ENCODE measurements around the gene SPNS2. TPM values are rescaled to one million over a fixed set of nuclear protein-coding genes. Genes with fewer than 3 reads are reported as not detected.

Gene SPNS2
- total RNA-seq, 1 experiment from 2014 or later = 0.11 TPM

- Histone ChIP-seq H3K9me3 (replicated peaks) (no peaks in the 10 kb centered on the region), H3K27ac (no peak overlapping the region), H3K27me3 (replicated peaks) (no peaks in the 10 kb centered on the region), H3K4me3 (no peak overlapping the region), H3K4me1 (replicated peaks) (no peaks in the 10 kb centered on the region), H3K36me3 (peaks cover 72% of the 10 kb centered on the region)
- no peak for DNase-seq (ENCODE audit: low read depth in 1 of 2, low spot score in 2 of 2)
Measured at GRCh38 chr17:4547118-4547906, 48.6 kb downstream of the SPNS2 start.

- peak in 1 of 2 experiments; percentile 36 for DNase-seq (ENCODE audit: low read depth in 1 of 2, low spot score in 2 of 2)
- Histone ChIP-seq H3K27me3 (replicated peaks) (no peaks in the 10 kb centered on the region), H3K4me3 (no peak overlapping the region), H3K36me3 (peaks cover 70% of the 10 kb centered on the region), H3K4me1 (replicated peaks) (no peaks in the 10 kb centered on the region), H3K9me3 (replicated peaks) (no peaks in the 10 kb centered on the region), H3K27ac (no peak overlapping the region)
Measured at GRCh38 chr17:4548061-4548461, 49.4 kb downstream of the SPNS2 start.

GRCh38 chr17:4548721-4549531 is 50.2 kb downstream of the SPNS2 start:
- H3K36me3 ChIP-seq = peaks cover 74% of the 10 kb centered on the region
- DNase-seq (ENCODE audit: low read depth in 1 of 2, low spot score in 2 of 2) = no peak
- H3K27me3 ChIP-seq (replicated peaks) = no peaks in the 10 kb centered on the region
- H3K9me3 ChIP-seq (replicated peaks) = no peaks in the 10 kb centered on the region
- H3K4me3 ChIP-seq = no peak overlapping the region
- no peaks in the 10 kb centered on the region for H3K4me1 ChIP-seq (replicated peaks)
- H3K27ac ChIP-seq = no peak overlapping the region

GRCh38 chr17:4549781-4550533 is 51.3 kb downstream of the SPNS2 start:
- H3K4me1 ChIP-seq (replicated peaks) = peaks cover 7% of the 10 kb centered on the region
- DNase-seq (ENCODE audit: low read depth in 1 of 2, low spot score in 2 of 2) = no peak
- H3K27ac ChIP-seq = no peak overlapping the region
- peaks cover 77% of the 10 kb centered on the region for H3K36me3 ChIP-seq
- H3K9me3 ChIP-seq (replicated peaks) = no peaks in the 10 kb centered on the region
- no peaks in the 10 kb centered on the region for H3K27me3 ChIP-seq (replicated peaks)
- H3K4me3 ChIP-seq = no peak overlapping the region

- Histone ChIP-seq H3K4me1 (replicated peaks) (peaks cover 9% of the 10 kb centered on the region), H3K36me3 (peaks cover 73% of the 10 kb centered on the region), H3K27me3 (replicated peaks) (no peaks in the 10 kb centered on the region), H3K4me3 (no peak overlapping the region), H3K27ac (no peak overlapping the region), H3K9me3 (replicated peaks) (no peaks in the 10 kb centered on the region)
- DNase-seq (ENCODE audit: low read depth in 1 of 2, low spot score in 2 of 2) = no peak
Measured at GRCh38 chr17:4550534-4551039, 51.9 kb downstream of the SPNS2 start.

GRCh38 chr17:4551141-4551540 is 52.5 kb downstream of the SPNS2 start:
- no peak for DNase-seq (ENCODE audit: low read depth in 1 of 2, low spot score in 2 of 2)
- H3K36me3 ChIP-seq = peaks cover 69% of the 10 kb centered on the region
- no peaks in the 10 kb centered on the region for H3K9me3 ChIP-seq (replicated peaks)
- no peaks in the 10 kb centered on the region for H3K27me3 ChIP-seq (replicated peaks)
- H3K4me1 ChIP-seq (replicated peaks) = peaks cover 14% of the 10 kb centered on the region
- H3K4me3 ChIP-seq = no peak overlapping the region
- no peak overlapping the region for H3K27ac ChIP-seq

GRCh38 chr17:4551796-4552525 is 53.3 kb downstream of the SPNS2 start:
- H3K27me3 ChIP-seq (replicated peaks) = no peaks in the 10 kb centered on the region
- no peak for DNase-seq (ENCODE audit: low read depth in 1 of 2, low spot score in 2 of 2)
- no peak overlapping the region for H3K4me3 ChIP-seq
- H3K4me1 ChIP-seq (replicated peaks) = peaks cover 14% of the 10 kb centered on the region
- H3K36me3 ChIP-seq = peaks cover 66% of the 10 kb centered on the region
- H3K9me3 ChIP-seq (replicated peaks) = no peaks in the 10 kb centered on the region
- H3K27ac ChIP-seq = no peak overlapping the region

- peaks cover 14% of the 10 kb centered on the region for H3K4me1 ChIP-seq (replicated peaks)
Measured at GRCh38 chr17:4553669-4554068, 55.0 kb downstream of the SPNS2 start.

GRCh38 chr17:4554441-4554996 is 55.8 kb downstream of the SPNS2 start:
- Histone ChIP-seq H3K9me3 (replicated peaks) (no peaks in the 10 kb centered on the region), H3K27me3 (replicated peaks) (no peaks in the 10 kb centered on the region), H3K4me1 (replicated peaks) (peaks cover 14% of the 10 kb centered on the region), H3K36me3 (peaks cover 42% of the 10 kb centered on the region), H3K4me3 (peak overlapping the region; percentile 62), H3K27ac (no peak overlapping the region)
- DNase-seq (ENCODE audit: low read depth in 1 of 2, low spot score in 2 of 2) = no peak

More at GRCh38 chr17:4553669-4554068, 55.0 kb downstream of the SPNS2 start:
- Histone ChIP-seq H3K9me3 (replicated peaks) (no peaks in the 10 kb centered on the region), H3K27ac (no peak overlapping the region), H3K27me3 (replicated peaks) (no peaks in the 10 kb centered on the region), H3K4me3 (no peak overlapping the region), H3K36me3 (peaks cover 50% of the 10 kb centered on the region)
- DNase-seq (ENCODE audit: low read depth in 1 of 2, low spot score in 2 of 2) = no peak

- H3K4me1 ChIP-seq (replicated peaks) = peaks cover 14% of the 10 kb centered on the region
- DNase-seq (ENCODE audit: low read depth in 1 of 2, low spot score in 2 of 2) = peak; percentile 90 to 96
- H3K9me3 ChIP-seq (replicated peaks) = no peaks in the 10 kb centered on the region
- H3K27me3 ChIP-seq (replicated peaks) = no peaks in the 10 kb centered on the region
- peaks cover 39% of the 10 kb centered on the region for H3K36me3 ChIP-seq
- peak within 1 kb of the TSS; percentile 57 for H3K27ac ChIP-seq
- peak within 1 kb of the TSS; percentile 62 for H3K4me3 ChIP-seq
Measured at GRCh38 chr17:4554997-4555799, 56.5 kb downstream of the SPNS2 start, which contains the start of gene MYBBP1A. MYBBP1A (minus strand) TSS chr17:4555384; CDS start chr17:4555324, 60 bp downstream.

- H3K27ac ChIP-seq = peak overlapping the region; percentile 57
Measured at GRCh38 chr17:4555873-4556759, 57.4 kb downstream of the SPNS2 start.

More at GRCh38 chr17:4555873-4556759, 57.4 kb downstream of the SPNS2 start:
- no peak for DNase-seq (ENCODE audit: low read depth in 1 of 2, low spot score in 2 of 2)
- no peaks in the 10 kb centered on the region for H3K9me3 ChIP-seq (replicated peaks)
- peaks cover 30% of the 10 kb centered on the region for H3K36me3 ChIP-seq
- peak overlapping the region; percentile 62 for H3K4me3 ChIP-seq
- no peaks in the 10 kb centered on the region for H3K27me3 ChIP-seq (replicated peaks)
- H3K4me1 ChIP-seq (replicated peaks) = peaks cover 14% of the 10 kb centered on the region

Measured in SJSA1 (cell line).